HG03521 (cell line): ENCODE data around the gene USP31.

Source experiments
- ATAC-seq: cut with Tn5 transposase; IDR thresholded peaks from one replicate; pipeline ENCODE4 v1.9.1; 2021; ENCODE audit warnings: mild to moderate bottlenecking, moderate library complexity; ENCODE audit not compliant: unreplicated experiment

Gene USP31

GRCh38 chr16:23064639-23065038 is 84.6 kb downstream of the USP31 start:
- no peak for ATAC-seq

GRCh38 chr16:23062524-23062923 is 86.7 kb downstream of the USP31 start:
- no peak for ATAC-seq

DNA sequence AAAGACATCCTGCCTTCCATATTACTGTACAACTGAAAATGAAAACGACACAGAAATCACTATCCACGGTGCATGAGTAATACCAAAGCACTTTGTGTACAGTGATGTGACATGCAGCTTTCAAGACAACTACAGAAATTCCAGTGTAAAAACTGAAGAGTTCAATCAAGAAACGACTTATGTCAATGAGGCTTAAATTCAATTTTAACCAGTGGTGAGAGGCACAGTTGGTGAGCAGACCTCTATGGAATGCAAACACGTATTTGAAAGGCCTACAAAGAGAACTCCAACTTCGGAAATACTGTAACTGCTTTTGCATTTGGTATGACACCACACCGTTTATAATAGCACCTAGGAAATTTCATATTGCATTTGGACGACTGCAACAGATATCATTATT is 87.6 kb downstream of the USP31 start:
- no peak for ATAC-seq

GRCh38 chr16:23060458-23061320 is 88.6 kb downstream of the USP31 start:
- ATAC-seq: no peak

- no peak for ATAC-seq
Measured at GRCh38 chr16:23059433-23059832, 89.8 kb downstream of the USP31 start.

DNA sequence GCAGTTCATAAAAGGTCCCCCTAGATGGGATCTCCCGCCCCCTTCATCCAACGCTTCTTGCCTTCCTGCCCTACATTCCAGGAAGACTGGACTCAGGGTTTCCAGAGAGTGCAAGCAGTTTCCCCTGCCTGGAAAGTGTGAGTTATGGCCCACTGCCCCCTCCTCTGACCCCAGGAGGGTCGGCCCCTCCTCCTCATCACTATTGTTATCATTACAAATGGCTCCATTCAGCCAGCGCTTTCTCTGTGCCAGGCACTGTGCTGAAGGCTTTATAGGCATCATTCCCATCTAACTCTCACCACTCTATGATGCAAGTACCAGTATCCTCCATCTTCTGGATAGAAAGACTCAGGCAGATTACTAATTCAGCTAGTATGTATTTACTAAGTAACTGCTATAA is 90.7 kb downstream of the USP31 start:
- ATAC-seq: no peak

DNA sequence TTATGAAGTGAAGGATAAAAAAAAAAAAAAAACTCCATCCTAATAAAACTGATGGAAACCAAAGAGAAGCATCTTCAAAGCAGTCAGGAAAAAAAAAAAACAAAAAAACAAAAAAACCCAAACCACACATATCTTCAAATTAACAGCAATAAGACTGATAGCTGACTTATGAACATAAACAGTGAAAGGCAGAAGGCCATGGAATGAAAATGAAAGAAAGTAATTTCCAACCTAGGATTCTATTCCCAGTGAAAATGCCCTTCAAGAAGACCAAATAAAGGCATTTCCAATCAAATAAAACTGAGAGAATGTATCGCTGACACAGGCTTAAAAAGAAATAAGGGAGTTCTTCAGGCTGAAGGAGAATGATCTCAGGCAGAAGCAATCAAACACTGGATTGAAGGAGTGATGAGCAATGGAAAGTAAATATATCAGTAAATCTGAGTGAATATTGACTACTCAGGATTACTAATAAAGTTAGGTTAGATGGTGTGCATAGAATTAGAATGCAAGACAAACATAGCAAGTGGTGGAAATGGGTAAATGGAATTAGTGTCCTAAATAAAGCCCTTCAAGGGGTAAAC is 92.1 kb downstream of the USP31 start:
- ATAC-seq: no peak

GRCh38 chr16:23055481-23055880 is 93.8 kb downstream of the USP31 start:
- no peak for ATAC-seq

GRCh38 chr16:23052908-23053580 is 96.2 kb downstream of the USP31 start:
- ATAC-seq: no peak

- no peak for ATAC-seq
Measured at GRCh38 chr16:23052221-23052620, 97.0 kb downstream of the USP31 start.

- no peak for ATAC-seq
Measured at GRCh38 chr16:23051587-23051986, 97.7 kb downstream of the USP31 start.

DNA sequence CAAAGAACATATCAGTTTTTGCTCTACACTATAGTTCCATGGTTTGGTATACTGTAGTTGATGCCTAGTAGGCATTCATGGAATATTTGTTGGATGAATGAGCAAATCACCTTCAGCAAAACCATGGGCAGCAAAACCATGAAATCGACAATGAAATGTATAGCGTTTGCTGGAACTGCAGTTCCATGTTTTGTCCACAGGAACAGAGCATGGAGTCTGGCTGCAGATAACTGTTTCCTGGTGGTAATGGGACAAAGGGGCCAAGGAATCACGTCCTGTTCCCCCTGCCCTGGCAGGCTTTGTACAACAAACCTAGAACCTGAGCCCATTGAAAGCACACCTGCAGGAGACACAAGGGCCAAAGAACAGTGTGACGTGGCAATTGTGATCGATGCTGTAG is 101.1 kb downstream of the USP31 start:
- no peak for ATAC-seq

DNA sequence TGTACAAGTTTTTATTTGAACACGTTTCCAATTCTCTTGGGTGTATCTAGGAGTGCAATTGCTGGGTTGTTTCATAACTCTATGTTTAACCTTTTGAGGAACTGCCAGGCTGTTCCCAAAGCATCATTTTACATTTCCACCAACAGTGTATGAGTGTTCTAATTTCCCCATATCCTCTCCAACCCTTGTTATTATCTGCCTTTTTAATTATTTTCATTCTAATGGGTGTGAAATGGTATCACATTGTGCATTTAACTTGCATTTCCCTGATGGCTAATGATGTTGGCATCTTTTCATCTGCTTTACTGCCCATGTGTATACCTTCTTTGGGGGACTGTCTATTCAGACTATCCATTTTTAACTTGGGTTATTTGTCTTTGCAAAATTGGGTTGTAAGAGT is 104.2 kb downstream of the USP31 start:
- no peak for ATAC-seq

DNA sequence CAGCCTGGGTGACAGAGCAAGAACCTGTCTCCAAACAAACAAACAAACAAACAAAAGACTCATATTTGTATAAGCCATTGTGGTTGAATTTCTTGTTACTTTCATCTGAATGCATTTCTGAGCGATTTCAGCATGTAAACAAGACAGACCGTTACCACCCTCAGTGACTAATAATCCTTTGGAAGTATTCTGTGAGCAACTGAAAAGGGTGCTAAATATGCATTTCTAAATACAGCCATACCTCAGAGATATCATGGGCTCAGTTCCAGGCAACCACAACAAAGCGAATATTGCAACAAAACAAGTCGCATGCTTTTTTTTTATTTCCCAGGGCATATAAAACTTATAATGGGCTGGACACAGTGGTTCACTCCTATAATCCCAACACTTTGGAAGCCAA is 109.0 kb downstream of the USP31 start:
- ATAC-seq: no peak

DNA sequence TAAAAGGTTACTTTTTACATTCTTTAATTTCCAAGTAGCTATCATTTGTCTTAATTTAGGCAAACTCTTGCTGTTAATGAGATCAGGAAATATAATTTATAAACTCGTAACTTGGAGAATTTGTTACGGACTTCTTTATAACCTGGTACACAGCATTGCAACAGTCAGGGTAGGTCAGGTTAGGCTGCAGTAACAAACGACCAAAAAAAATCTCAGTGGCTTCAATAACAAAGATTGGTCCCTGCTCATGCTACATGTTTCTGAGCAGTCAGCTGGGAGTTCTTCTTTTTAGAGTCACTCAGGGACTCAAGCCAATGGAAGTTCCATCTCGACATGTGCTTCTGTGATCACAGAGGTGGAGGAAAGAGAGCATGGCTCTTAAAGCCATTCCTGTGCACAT is 110.1 kb downstream of the USP31 start:
- ATAC-seq: no peak

- no peak for ATAC-seq
Measured at GRCh38 chr16:23035240-23035639, 114.0 kb downstream of the USP31 start.

DNA sequence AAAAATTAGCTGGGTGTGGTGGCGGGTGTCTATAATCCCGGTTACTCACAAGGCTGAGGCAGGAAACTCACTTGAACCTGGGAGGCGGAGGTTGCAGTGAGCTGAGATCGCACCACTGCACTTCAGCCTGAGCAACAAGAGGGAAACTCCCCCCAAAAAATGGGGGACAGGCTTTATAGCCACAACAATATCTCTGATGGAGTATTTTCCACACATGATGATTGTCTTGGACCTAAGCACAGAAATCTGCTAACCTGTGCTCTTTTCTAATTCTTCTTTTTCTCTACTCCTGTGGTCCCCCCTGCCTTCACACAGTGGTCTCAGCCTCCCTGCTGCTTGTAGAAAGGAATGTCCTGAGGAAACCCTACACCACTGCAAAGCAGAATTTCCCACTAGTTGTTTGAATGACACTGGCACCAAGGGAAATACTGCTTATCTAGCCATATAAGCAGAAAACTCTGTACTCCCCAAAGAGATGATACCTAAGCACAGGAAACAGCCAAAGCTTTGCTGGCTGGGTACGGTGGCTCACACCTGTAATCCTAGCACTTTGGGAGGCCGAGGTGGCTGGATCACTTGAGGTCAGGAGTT is 117.6 kb downstream of the USP31 start:
- ATAC-seq: no peak

DNA sequence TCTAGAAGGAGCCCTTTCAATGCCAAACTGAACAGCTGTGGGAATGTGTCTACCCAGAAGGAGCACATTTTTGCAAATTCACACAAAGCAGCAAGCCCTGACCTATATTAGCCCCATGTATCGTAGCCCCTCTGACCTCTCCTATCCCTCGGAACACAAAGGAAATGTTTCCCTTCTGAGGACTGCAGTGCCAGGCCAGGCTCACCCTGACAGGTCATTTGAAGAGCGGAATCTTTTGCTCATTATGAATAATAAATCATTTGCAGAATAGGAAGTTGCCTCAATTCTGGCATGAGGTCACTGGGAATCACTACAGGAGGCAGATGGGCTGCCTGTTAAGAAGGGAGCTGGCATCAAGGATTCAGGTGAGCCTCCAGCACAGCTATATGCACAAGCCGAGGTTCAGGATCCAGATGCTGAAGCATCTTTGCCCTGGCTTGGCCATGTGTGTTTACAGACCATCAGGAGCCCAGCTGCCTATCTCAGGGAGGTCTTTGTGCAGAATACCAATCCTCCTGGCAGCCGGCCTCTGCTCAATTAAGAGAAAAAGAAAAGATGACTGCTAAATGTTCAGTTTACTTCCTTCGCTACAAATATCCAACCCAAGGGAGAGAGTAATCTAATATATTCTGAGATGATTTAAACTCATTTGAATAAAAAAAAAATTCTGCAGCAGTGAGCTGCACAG is 119.4 kb downstream of the USP31 start:
- ATAC-seq: no peak

GRCh38 chr16:23027386-23027785 is 121.9 kb downstream of the USP31 start:
- no peak for ATAC-seq

GRCh38 chr16:23026784-23027362 is 122.4 kb downstream of the USP31 start:
- ATAC-seq: no peak
